Stimulated activated CD8-positive, alpha-beta memory T cell treated with anti-CD3 and anti-CD28 coated beads, Interleukin-15, amount 100 ng/mL, for 48 hours (primary cell): ENCODE data around the gene KIAA0232.

Source experiments
- DNase-seq, 2 donors: peaks; one replicate each; pipeline ENCODE4 v3.0.0-alpha.2; 2020; ENCODE audit warnings: low read depth in 2 of 2

Gene KIAA0232

DNA sequence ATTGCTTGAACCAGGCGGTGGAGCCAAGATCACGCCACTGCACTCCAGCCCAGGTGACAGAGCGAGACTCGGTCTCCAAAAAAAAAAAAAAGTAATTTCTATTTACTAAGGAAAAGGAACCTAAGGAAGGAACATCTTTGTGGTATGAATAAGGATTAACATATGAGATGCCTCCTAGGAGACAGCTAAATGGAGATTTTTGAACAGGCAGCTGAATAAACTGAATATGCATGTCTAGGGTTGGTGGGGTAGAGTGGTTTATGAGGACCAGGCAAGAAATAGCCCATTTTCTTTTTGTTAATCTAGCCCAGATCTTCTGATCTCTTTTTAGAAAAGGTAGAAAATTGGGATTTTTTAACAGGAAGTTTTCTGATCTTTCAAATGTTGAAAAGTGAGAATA, 67.2 kb downstream of the KIAA0232 start:
- DNase-seq = no peak

DNA sequence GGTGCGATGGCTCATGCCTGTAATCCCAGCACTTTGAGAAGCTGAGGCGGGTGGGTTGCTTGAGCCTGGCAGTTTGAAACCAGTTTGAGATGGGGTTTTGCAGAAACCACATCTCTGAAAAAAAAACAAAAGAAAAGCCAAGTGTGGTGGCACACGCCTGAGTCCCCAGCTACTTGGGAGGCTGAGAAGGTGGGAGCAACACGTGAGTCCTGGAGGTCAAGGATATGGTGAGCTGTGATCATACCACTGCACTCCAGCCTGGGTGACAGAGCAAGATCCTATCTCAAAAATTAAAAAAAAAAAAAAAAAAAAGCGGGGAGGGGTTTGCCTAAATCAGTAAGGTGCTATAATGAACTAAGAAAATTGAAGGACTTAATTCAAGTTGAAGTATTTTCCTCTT, 68.9 kb downstream of the KIAA0232 start:
- no peak for DNase-seq

DNA sequence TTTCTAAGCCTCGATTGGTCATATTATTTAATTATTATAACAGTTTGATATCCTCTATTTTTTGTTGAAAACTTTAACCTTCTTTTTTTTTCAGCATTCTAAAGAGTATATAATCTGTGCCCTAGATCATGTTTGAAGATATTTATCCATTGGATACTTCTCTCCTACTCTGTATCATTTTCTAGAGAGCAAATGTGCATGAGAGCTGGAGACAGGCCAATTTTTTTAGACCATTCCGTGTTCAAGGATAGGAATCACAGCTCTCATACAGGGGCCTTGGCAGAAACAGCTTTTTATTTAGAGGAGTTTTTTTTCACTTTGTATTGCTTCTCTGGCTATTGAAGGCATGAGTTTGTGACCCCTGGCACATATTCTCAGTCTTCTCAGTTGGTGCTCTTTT, 69.4 kb downstream of the KIAA0232 start:
- DNase-seq = no peak

DNA sequence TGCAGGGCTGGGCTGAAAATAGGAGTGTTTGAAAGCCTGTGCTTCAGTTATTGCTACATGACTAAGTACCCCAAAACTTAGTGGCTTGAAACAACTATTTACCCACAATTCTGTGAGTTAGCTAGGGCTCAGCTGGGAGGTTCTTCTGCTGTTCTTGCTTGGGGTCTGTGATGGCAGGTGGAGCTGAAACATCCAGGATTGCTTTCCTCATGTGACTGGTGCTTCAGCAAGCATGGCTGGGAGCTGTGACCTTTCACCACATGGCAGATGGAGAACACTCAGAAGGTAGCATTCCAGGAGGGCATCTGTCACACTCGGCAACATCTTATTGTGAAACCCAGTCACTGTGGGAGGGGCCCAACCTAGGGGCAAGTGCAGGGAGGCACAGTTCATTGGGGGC, 70.1 kb downstream of the KIAA0232 start:
- DNase-seq = no peak

DNA sequence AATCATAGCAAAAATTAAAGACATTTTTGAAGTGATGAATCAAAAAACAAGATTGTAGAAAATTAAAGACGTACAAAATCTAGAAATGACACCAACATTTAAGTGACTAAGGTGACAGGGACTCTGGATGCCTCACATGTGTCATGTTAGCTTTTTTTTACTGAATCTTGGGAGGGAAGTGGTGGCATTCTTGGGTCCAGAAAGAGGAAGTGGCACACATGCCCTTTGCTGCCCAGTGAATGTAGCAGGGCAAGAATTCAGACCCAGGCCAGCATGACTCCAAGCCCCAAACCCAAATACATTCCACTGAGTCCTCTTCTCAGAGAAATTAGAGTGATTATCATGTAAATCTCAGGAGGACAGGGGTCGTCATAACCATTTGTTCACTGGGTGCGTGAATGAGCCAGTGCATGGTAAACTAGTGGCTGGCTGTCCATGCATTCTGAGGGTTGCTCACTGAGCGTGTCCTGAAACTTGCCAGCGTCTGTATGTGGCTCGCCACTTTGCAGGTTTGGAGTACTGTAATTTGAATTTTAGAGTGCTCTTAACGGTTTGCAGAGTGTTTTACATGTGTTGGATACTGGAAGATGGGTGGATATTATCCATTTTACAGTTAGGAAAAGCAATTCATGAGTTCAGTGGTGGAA, 71.7 kb downstream of the KIAA0232 start:
- DNase-seq = no peak

DNA sequence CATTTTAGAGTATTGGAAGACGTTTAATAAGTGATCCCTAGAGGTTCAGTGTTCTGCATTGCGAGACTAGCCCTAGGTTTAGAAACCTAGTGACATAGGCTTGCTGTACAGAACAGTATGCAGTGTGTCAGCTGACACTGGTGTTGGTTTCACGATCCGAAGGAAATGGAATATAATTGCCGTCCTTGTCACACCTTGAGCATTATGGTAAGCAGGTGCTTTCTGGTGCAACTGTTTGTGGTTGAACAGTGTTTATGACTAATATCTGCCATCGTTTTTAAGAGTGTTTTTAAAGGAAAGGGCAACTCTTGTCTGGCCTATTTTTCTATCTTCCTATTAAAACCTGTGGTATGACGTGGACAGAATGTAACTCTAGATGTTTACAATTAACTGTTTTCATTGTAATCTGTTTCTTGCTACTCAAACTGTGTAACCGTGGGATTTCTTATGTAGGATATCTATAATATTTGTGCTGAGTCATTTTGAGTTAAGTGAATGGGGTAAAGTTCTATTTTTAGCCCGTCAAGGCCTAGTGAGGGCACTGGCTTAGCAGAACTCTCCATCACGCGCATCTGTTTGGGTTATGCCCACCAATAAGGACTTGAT, 73.3 kb downstream of the KIAA0232 start:
- DNase-seq = peak; percentile 2 to 6

DNA sequence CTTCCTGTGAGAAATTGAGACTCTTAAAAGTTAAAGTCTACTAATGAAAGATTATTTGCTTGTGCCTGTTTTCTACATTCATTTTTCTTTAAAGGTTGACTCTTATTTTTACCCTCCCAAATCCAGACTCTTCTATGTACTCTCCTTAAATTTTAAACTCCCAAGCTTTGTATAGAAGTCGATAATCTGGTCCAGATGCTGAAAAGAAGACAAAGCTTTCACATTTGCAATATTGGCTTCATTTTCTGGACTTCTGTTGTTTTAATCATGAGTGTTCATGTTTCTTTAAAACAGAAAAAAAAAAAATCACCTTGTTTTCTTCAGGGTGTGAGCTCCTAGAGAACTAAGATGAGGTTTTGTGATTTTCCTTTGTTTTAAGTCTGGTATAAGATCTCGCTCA, 73.9 kb downstream of the KIAA0232 start:
- no peak for DNase-seq

DNA sequence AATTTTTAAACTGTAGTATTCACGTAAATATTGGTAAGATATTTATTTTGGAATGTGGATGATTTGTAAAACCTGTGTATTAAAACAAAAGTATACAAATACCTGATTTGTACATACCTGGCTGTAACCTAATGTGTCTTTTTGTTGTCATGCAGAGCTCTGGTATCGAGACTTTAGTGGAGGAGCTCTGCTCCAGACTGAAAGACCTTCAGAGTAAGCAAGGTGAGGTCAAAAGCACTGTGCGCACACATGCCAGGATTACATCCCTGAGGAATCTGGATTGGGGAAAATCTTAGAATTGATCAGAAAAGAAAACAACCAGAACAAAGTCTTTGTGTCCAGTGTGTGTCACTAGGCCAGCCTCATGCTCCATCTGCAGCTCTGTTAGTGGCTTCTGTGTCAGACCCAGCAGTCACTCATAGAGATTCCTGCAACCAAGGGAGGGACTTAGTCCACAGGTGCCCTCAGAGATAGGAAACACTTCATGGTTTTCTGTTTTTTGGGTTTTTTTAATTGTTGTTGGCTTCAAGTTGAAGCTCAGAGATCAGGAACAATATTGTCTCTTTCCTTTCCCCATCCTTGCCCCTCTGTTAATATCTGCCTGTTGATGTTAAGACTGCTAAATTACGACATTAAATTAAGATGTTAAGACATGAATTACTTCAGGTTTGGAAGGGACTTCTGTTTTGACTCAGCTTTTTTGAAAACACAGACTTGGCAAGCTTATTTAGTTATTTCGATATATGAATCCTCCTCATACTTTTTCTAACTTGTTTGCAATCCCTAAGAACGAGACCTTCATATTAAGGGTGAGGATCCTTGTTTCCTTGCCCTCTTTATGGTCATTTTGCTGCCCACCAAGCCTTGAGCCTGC, 74.7 kb downstream of the KIAA0232 start:
- DNase-seq = no peak

DNA sequence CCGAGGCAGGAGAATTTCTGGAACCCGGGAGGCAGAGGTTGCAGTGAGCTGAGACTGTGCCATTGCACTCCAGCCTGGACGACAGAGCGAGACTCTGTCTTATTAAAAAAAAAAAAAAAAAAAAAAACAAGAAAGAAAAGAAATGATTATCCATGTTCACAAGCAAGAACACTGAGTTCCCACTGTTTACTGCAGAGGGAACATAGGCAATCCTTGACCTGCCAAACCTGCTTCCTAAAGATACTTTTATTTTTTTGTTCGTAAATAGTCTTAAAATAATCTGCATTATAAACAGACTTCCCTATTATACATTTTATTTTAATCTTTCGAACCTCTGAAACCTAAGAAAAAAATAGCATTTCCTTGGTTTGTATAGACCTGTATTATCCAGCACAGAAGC, 76.5 kb downstream of the KIAA0232 start:
- no peak for DNase-seq

DNA sequence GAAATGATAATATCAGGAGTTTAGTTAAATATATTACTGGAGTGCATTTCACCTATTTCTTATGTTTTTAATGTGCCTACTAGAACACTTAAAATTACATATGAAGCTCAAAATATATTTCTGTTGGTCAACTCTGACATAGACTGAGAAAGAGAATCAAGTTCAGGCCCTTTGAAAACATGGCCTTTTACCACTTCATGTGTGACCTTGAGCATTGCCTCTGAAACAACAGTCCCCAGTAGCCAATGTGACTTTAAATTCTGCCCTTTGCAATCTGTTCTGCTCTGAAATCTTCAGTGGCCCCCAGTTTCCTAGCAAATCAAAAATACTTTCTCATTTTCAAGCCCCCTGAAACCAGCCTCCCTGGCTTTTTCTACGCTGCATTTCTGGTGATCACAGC, 77.0 kb downstream of the KIAA0232 start:
- DNase-seq = no peak

DNA sequence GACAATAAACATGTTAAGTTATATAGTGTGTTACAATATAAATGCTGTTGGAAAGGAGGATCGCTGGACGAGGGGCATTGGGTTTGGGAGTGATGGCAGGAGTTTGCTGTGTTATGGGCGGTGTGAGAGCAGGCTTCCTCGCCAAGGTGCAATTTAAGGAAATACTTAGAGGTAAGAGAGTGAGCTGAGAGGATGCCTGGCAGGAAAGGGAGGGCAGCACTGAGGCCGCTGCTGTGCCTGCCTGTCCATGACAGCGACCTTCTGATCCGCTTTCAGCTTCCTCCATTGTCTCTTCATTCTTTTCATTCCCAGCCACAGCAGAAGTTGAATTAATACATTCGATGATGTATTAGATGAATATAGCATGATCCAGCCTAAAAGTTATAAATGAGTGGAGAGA, 85.9 kb downstream of the KIAA0232 start:
- no peak for DNase-seq

DNA sequence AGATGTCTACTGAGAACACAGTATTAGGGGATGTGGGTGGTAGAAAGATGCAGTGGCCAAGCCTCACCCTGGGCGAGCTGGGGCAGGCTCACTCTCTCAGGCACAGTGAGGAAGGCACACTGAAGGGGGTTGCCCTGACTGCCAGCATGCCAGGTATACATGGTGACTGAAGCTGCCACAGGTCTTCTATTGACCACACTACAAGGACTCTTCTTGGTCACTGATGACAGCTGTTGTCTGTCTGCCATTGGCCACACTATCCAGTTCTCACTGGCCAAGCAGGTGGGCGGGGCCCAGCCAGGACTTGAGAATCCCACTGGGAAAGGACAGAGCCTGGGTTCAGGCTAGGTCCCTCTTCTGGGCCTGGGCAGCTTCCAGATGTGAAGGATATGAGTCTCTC, 87.4 kb downstream of the KIAA0232 start:
- DNase-seq = no peak

DNA sequence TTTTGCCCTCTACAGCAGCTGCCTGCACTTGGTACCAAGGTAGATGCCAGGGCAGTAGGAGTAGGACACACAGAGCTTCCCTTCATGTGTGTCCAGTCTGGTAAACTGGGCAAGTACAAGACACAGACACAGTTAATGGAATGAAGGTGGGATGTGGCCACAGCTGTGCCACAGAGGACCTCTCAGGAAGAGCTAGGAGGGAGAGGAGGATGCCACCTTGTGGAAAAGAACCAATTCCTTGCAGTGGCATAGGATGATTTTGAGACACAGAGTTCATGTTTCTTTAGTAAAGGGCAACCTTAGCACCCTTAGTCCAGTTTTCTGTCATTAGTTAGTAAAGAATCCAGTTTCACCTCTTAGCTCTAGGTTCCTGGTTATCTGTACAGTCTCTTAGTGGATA, 90.8 kb downstream of the KIAA0232 start:
- DNase-seq = no peak

DNA sequence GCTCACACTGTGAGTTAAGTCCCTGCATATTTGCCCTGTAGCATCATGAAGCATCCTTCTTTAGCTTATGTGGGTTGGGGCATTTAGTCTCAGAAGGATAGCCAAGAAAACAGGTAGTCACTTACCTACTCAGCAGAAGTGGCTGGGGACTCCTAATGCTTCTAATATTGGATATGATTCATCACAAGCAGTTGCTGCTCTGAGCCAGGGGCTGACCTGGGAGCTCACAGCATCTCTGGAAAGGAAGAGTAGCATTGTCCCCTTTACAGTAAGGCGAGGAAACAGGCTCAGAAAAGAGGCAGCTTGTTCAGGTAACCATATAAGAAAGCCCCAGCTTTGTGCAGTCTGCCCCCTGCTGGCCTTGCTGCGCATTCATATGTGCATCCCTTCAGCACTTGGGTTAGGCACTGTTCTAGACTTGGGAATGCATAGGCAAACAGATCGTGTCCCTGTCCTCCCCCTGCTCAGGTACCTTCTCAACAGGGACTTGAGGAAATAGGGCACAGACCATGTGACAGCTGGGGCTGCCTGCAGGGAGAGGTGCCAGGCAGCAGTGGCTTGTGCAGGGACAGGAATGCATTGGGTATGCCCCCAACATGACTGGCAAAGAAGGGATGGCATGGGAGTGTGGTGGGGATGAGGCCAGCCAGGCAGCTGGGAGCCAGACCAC, 91.4 kb downstream of the KIAA0232 start:
- DNase-seq = peak; percentile 50 to 52

DNA sequence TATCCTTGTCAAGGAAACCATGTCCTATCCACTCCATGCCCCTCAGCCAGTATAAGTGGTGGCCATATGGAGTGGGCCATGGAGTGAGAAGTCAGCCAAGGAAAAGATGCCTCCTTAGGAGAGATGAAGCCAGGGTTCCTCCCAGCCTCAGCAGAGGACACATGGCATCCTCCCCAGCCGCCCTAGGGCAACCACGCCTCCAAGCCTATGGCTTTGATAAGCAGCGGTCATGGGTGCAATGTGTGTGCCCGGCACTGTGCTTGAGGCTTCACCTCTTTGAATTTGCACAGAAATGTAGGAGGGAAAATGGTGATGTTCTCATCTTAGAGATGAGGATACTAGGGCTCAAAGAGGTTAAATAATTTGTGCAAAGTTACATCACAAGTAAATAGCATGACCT, 92.5 kb downstream of the KIAA0232 start:
- DNase-seq = no peak

DNA sequence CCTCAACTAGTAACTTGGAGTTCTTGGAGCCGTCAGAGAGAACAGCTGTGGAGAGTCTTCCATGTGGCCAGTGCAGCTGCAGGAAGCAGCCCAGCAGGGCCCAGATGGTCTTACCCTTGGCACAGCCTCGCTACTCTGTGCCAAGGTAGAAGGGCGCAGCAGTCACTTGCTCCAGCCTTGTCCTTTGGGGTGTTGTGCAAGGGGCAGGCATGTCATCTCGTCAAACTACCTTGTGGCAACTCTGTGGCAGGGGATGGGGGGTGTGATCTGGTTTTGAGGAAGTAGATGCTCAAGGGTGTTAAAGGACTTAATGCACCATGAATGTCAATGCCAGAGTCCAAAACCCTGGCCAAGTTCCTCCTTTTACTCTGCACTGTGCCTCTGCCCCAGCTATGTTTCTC, 92.9 kb downstream of the KIAA0232 start:
- DNase-seq = no peak

DNA sequence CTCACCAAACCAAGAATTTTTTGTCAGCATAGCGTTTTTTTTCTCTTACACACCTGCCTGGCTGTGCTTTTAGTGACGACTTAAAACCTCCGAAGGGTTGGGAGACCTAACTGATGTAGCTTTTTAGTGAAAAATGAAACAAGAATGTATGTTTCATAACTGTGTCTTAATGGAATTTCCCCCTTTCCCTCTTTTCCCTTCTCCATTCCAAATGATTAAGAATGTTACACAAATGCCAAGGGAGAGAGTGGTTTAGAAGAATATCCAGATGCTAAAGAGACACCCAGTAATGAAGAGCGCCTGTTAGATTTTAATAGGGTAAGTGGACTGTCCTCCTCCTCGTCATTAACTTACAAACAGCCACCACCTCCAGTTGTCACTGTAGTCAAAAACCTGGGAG, 93.9 kb downstream of the KIAA0232 start:
- no peak for DNase-seq

DNA sequence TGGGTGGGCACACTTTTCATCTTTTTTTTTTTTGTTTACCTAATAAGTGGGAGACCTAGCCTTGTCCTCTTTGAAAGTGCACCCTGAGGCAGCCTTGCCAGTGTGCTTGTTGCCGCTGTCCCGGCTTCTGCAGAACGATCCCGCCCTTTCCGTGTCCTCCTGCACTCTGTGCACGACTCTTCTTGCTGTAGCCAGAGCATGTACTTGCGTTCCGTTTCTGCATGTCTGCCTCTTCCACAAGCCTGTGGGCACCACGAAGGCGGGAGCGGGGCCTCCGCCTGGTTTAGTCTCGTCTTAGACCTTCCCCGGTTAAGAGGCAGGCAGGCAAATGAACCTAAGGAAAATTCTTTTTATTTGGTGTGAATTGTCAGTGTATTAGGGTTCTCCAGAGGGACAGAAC, 94.5 kb downstream of the KIAA0232 start:
- no peak for DNase-seq

DNA sequence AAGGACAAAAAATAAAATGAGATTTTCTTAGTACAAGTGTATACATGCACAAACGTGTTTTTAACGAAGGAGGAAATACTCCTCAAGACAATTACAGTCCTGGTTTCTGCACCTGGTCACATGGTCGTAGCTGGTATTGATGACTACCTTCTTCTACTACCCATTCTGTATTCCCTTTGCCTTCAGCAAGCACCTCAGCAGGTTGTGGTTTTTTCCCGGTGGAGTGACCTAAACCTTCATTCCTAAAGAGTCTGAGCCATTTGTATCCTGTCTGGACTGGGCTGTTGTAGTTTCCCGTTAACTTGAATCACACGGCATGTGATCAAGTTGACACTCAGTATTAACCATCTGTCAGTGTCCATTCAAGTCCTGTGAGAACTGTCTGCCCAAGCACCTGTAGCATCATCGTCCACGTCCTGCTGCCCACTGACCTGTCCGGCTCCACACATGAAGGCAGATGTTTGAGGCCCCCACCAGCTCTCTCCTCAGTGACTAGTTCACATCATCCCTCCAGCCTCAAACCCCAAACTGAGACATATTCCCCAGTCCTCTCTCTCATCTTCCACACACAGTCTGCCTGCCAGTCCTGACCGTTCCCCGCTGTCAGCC, 96.0 kb downstream of the KIAA0232 start:
- DNase-seq = no peak

DNA sequence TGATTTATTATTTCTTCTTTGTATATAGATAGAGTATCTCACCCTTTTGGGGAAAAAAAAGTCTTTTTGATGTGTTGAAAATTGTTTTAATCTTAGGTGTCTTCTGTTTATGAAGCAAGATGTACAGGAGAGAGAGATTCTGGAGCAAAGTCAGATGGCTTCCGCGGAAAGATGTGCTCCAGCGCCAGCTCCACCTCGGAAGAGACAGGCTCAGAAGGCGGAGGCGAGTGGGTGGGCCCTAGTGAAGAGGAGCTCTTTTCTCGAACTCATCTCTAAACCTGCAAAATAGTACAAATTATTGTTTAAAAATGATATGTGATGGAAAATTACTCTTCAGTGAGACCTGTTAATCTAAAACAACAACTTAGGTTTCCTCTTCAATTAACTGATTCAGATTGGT, 98.2 kb downstream of the KIAA0232 start:
- DNase-seq = no peak

DNA sequence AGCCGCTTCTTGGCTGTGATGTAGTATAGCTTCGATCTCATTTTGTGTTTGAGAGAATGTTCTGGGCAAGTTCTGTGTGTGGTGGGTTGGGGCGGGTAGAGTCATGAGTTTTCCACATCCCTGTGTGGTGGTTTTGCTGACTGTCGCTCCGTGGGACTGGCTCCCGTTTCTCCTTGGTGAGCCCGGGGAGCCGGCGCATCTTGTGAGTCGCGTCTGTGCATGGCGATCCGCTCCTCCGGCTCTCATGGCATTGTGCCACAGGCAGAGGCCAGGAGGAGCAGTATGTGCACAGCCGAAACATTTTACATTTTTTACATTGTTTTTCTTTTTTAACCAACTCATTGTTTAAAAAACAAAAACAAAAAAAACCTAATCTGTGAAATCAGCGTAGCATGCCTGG, 99.4 kb downstream of the KIAA0232 start:
- no peak for DNase-seq

DNA sequence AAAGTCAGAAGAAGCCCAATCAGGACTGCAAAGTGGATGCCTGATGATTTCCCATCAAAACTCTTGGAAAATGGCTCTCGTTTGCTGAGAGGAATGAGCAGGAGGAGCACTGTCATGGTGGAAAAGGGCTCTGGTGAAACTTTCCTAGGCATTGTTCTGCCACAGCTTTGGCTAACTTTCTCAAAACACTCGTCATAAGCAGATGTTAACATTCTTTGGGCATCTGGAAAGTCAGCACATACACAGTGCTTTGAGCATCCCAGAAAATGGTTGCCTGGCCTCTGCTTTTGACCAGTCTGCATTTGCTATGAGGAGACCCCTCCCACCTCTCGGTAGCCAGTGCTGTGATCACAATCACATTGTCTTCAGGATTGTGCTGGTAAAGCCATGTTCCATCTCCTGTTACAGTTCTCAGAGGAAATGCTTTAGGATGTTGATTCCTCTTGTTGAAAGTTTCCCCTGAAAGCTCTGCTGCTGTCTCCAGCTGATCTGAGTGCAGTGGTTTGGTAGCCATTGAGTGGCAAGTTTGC, 101.9 kb downstream of the KIAA0232 start:
- no peak for DNase-seq
